Measurements from ENCODE around the gene SLC39A11. TPM values are rescaled to one million over a fixed set of nuclear protein-coding genes. Genes with fewer than 3 reads are reported as not detected.

The SLC39A11 gene
- total RNA-seq, 3 donors from 2014 or later, result 31.6 to 71.6 (median 51.6) TPM

GRCh38 chr17:72772331-72772821 lies 320.1 kb downstream of the SLC39A11 start:
- Histone ChIP-seq H3K9me3 (no peaks in the 10 kb centered on the region), H3K4me3 (no peak overlapping the region), H3K4me1 (ENCODE audit: low read depth) (no peaks in the 10 kb centered on the region), H3K36me3 (ENCODE audit: low read depth) (no peaks in the 10 kb centered on the region)
- DNase-seq, result peak in 1 of 3 donors; percentile 22
- ATAC-seq, result peak; percentile 63
- intact Hi-C loops (cut with DNase I, micrococcal nuclease), result no loop called here
- TF ChIP-seq, protein P1, sequence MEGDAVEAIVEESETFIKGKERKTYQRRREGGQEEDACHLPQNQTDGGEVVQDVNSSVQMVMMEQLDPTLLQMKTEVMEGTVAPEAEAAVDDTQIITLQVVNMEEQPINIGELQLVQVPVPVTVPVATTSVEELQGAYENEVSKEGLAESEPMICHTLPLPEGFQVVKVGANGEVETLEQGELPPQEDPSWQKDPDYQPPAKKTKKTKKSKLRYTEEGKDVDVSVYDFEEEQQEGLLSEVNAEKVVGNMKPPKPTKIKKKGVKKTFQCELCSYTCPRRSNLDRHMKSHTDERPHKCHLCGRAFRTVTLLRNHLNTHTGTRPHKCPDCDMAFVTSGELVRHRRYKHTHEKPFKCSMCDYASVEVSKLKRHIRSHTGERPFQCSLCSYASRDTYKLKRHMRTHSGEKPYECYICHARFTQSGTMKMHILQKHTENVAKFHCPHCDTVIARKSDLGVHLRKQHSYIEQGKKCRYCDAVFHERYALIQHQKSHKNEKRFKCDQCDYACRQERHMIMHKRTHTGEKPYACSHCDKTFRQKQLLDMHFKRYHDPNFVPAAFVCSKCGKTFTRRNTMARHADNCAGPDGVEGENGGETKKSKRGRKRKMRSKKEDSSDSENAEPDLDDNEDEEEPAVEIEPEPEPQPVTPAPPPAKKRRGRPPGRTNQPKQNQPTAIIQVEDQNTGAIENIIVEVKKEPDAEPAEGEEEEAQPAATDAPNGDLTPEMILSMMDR (IDR thresholded peaks at IDR 0.05), result no peak

DNA sequence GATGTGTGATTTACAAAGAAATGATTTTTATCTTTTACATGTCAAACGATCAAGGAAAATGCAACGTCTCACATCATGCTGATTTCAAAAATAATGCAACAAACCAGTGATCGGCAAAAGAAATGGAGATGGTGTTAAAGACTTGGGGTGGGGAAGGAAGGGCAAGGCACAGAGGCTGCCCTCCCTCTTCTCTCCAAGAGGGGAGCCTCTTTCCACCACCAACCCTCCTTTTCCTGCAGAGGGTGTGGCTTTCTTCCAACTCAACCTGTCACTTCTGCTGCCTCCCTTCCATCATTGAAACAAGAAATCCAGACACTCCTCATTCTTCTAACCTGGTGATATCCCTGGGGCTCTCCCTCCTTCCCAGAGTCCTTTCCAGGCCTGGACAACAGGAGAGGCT lies 320.8 kb downstream of the SLC39A11 start:
- Histone ChIP-seq H3K4me3 (no peak overlapping the region), H3K36me3 (ENCODE audit: low read depth) (no peaks in the 10 kb centered on the region), H3K4me1 (ENCODE audit: low read depth) (no peaks in the 10 kb centered on the region), H3K9me3 (no peaks in the 10 kb centered on the region)
- ATAC-seq, result no peak
- TF ChIP-seq, protein P1 (IDR thresholded peaks at IDR 0.05), result no peak
- DNase-seq, result no peak
- intact Hi-C loops (cut with DNase I, micrococcal nuclease), result no loop called here

GRCh38 chr17:72766761-72767356 lies 325.6 kb downstream of the SLC39A11 start:
- intact Hi-C loops (cut with DNase I, micrococcal nuclease), result no loop called here
- TF ChIP-seq, protein P1 (IDR thresholded peaks at IDR 0.05), result no peak
- DNase-seq, result no peak
- Histone ChIP-seq H3K36me3 (ENCODE audit: low read depth) (no peaks in the 10 kb centered on the region), H3K4me1 (ENCODE audit: low read depth) (no peaks in the 10 kb centered on the region), H3K4me3 (no peak overlapping the region), H3K9me3 (no peaks in the 10 kb centered on the region)
- ATAC-seq, result no peak

DNA sequence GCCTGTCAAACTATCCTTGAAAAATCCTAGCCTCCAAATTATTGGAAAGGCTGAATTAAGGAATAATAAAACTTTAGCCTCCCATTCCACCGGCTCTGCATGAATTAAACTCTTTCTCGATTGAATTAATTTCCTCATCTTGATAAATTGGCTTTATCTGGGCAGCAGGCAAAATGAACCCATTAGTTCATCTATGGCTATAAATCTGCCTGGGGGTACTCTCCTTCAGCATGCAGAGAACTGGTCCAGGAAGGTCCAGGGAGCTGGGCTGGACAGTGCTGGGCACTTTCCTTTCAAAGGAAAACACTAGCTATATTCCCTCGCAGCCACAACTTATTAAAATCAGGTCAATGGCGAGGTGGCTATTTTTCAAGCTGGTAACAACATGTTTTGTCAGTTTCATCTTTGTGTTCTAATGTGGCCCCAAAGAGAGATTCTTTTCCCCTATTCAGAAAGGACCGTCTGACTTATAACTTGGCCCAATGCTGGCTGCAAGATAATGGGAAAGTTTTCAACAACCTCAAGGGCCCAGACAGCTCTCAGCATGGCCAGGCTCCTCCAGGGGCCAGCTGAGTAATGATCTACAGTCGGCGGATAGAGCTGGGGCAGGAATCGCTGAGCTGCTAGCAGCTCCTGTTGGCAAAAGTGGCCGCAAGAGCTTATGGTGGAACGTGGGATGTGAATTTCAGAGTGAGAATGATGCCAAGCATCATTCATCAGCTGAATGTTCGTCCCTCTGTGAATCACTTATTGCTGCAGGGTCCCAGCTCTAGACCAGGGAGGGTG lies 326.9 kb downstream of the SLC39A11 start:
- H3K9me3 ChIP-seq, result no peaks in the 10 kb centered on the region
- no peaks in the 10 kb centered on the region for H3K36me3 ChIP-seq (ENCODE audit: low read depth)
- no peak overlapping the region for H3K4me3 ChIP-seq
- intact Hi-C loops (cut with DNase I, micrococcal nuclease), result no loop called here
- no peak for ATAC-seq
- no peak for DNase-seq
- TF ChIP-seq, protein P1 (IDR thresholded peaks at IDR 0.05), result no peak
- no peaks in the 10 kb centered on the region for H3K4me1 ChIP-seq (ENCODE audit: low read depth)

- Histone ChIP-seq H3K4me3 (no peak overlapping the region), H3K4me1 (ENCODE audit: low read depth) (no peaks in the 10 kb centered on the region), H3K36me3 (ENCODE audit: low read depth) (no peaks in the 10 kb centered on the region), H3K9me3 (no peaks in the 10 kb centered on the region)
- intact Hi-C loops (cut with DNase I, micrococcal nuclease), result no loop called here
- TF ChIP-seq, protein P1 (IDR thresholded peaks at IDR 0.05), result no peak
- ATAC-seq (no peak), DNase-seq (no peak)
Observed at GRCh38 chr17:72764632-72765041, 327.9 kb downstream of the SLC39A11 start.
